GM19239 (cell line): ENCODE results near the gene WDR81.
"Not testable (repeated sequence)": the region's sequence is repeated elsewhere in the genome, so short reads cannot be mapped to it uniquely, and the experiment has no call there.

ENCODE experiments used
- DNase-seq: peaks from one replicate; pipeline ENCODE4 v3.0.0; 2011; ENCODE audit warnings: low spot score; ENCODE audit not compliant: insufficient read length
- FAIRE-seq: peaks from 2 replicates; lab custom pipeline; 2011; peaks lifted over from hg19 to GRCh38; lab: Jason Lieb, UNC

WDR81 gene

GRCh38 chr17:1750628-1751027 is 26.1 kb downstream of the WDR81 start:
- no peak for DNase-seq
- no peak for FAIRE-seq

- no peak for DNase-seq
Observed at GRCh38 chr17:1752425-1753262, 28.1 kb downstream of the WDR81 start.

GRCh38 chr17:1753767-1754429 is 29.4 kb downstream of the WDR81 start:
- no peak for FAIRE-seq

More at GRCh38 chr17:1752425-1753262, 28.1 kb downstream of the WDR81 start:
- no peak for FAIRE-seq

GRCh38 chr17:1754430-1755112 is 30.1 kb downstream of the WDR81 start:
- FAIRE-seq (no peak), DNase-seq (no peak)

More at GRCh38 chr17:1753767-1754429, 29.4 kb downstream of the WDR81 start:
- DNase-seq = no peak

DNA sequence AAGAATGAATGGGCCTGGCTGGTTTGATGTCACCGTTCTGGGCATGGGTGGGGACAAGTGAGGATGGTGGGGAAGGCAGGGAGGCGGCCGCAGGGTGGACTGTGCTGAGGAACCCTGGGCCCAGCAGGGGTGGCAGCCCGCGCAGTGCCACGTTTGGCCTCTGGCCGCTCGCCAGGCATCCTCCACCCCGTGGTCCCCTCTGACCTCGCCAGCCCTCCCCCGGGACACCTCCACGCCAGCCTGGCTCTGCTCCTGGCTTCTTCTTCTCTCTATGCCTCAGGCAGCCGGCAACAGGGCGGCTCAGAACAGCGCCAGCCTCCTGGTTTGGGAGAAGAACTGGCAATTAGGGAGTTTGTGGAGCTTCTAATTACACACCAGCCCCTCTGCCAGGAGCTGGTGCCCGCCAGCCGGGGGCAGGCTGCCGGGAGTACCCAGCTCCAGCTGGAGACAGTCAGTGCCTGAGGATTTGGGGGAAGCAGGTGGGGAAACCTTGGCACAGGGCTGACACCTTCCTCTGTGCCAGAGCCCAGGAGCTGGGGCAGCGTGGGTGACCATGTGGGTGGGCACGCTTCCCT is 30.8 kb downstream of the WDR81 start:
- FAIRE-seq (no peak), DNase-seq (no peak)

GRCh38 chr17:1755827-1756262 is 31.3 kb downstream of the WDR81 start:
- DNase-seq = no peak
- no peak for FAIRE-seq

GRCh38 chr17:1758807-1759206 is 34.3 kb downstream of the WDR81 start:
- FAIRE-seq (no peak), DNase-seq (no peak)

GRCh38 chr17:1759529-1759928 is 35.0 kb downstream of the WDR81 start:
- FAIRE-seq (no peak), DNase-seq (no peak)

DNA sequence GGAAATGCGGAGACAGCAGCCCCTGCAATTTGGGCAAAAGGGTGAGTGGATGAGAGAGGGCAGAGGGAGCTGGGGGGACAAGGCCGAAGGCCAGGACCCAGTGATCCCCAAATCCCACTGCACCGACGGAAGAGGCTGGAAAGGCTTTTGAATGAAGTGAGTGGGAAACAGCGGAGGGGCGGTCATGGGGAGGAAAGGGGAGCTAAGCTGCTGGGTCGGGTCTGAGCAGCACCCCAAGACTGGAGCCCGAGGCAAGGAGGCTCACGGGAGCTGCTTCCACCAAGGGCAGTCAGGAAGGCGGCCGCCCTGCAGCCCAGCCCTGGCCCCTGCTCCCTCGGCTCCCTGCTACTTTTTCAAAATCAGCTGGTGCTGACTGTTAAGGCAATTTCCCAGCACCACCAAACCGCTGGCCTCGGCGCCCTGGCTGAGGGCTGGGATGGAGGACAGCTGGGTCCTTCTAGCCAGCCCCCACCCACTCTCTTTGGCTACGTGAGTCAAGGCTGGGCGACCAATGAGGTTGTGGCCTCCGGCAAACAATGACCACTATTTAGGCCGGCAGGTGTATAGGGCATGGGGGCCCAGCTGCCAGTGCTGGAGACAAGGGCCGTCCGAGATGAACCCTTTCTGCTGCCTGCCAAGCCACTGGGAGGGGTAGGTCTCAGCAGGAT is 37.9 kb downstream of the WDR81 start:
- DNase-seq (no peak), FAIRE-seq (no peak)

DNA sequence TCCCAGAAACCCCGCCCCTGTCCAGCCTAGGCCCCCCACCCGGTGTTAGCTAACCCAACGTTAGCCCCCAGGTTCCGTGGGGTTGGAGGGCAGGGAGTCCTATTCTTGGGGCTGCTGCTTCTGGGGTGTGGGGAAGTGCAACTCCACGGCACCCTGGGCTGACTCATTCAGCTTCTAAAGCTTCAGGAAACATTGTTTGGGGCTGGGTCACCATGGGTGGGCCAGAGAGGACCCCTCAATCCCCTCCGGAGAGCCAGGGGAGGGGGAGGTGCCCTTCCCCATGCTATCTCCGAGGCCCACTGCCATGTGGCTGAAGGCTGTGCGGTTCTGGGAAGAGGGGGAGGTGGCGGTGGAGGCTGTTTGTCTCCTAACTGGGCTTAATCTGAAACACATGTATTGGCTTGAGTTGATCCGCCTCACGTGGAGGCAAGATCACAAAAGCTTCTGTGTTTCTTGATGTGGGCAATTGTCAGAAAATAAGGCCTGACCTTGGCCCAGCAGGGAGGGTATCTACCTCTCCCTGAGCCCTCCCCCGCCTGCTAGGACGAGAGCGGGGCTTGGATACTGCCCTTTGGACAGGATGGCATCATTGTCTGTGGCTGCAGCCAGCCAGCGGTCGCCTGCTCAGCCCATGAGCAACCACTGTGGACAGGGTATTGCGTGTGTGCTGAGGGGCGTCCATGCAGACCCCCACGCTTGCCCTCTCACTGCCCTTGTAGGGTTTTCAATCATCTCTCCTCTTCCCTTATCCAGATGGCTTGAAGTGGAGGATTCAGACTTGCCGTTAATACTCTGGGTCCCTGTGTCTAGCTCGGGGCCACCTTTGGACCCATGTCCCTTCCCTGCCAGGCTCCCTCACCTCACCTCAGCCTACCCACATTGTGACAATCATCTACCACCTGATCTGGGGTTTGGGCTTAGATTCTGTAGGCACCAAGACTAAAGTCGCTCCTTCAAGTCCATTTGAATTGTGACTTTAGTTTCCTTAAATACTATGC is 38.7 kb downstream of the WDR81 start:
- no peak for FAIRE-seq
- DNase-seq = no peak

- FAIRE-seq (peak; percentile 90), DNase-seq (peak; percentile 49)
Observed at GRCh38 chr17:1764284-1764683, 39.8 kb downstream of the WDR81 start.

- FAIRE-seq, DNase-seq: not testable (repeated sequence)
Observed at GRCh38 chr17:1764705-1765104, 40.2 kb downstream of the WDR81 start.

- FAIRE-seq (no peak), DNase-seq (no peak)
Observed at GRCh38 chr17:1765576-1765975, 41.1 kb downstream of the WDR81 start.

- FAIRE-seq = no peak
Observed at GRCh38 chr17:1766382-1767135, 42.1 kb downstream of the WDR81 start.

DNA sequence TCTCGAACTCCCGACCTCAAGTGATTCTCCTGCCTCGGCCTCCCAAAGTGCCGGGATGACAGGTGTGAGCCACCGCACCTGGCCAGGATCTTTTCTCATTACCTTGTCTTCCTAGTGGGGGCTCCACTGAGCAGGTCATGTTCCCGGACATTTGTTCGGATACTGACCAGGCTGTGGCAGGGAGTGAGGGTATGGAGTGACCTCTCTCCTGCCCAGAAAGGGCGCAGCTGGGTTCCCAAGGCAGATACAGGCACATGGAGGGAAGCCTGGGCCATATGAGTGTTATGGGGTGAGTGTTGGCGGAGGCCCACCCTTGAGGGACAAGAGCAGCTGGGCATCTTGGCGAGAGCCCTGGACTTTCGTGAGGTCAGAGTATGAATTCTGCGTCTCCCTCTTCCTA is 42.9 kb downstream of the WDR81 start:
- DNase-seq = no peak
- no peak for FAIRE-seq

More at GRCh38 chr17:1766382-1767135, 42.1 kb downstream of the WDR81 start:
- DNase-seq = no peak

- FAIRE-seq (no peak), DNase-seq (no peak)
Observed at GRCh38 chr17:1769822-1770477, 45.4 kb downstream of the WDR81 start.

- FAIRE-seq = not testable (repeated sequence)
Observed at GRCh38 chr17:1773000-1773695, 48.6 kb downstream of the WDR81 start.

More at GRCh38 chr17:1773000-1773695, 48.6 kb downstream of the WDR81 start:
- not testable (repeated sequence) for DNase-seq
